ENCODE data around the gene ZNF337.

DNA sequence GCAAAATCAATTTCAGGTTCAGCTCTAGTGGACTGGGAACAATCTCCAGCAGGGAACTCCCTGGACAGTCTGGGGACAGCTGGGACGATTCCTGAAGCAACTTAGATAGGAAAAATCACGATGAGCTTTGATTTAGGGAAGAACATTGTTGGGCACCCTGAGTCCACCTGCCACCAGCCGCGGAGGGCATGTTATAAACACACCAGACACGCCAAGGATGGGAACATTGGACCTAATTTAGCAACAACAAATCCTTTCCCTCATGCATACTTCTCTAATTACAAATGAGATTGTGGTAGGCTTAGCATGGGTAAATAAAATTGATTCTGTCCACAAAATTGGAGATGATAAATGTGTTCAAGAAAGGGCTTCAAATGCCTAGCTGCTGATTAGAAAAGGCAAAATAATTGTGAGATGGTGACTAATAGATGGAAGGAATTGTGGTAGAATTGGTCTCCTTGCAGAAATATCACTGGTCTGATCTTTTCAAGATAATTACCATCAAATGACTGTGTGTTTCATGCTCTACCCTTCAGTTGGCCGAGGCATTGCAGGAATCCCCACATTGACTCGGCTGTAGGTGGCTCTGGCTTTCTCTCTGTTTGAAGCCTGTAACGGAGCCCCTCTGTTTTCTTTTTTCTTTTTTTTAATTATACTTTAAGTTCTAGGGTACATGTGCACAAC is 66.7 kb downstream of the ZNF337 start:
- TF ChIP-seq, protein P1, sequence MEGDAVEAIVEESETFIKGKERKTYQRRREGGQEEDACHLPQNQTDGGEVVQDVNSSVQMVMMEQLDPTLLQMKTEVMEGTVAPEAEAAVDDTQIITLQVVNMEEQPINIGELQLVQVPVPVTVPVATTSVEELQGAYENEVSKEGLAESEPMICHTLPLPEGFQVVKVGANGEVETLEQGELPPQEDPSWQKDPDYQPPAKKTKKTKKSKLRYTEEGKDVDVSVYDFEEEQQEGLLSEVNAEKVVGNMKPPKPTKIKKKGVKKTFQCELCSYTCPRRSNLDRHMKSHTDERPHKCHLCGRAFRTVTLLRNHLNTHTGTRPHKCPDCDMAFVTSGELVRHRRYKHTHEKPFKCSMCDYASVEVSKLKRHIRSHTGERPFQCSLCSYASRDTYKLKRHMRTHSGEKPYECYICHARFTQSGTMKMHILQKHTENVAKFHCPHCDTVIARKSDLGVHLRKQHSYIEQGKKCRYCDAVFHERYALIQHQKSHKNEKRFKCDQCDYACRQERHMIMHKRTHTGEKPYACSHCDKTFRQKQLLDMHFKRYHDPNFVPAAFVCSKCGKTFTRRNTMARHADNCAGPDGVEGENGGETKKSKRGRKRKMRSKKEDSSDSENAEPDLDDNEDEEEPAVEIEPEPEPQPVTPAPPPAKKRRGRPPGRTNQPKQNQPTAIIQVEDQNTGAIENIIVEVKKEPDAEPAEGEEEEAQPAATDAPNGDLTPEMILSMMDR (IDR thresholded peaks at IDR 0.05): no peak
- TF ChIP-seq POLR2A (IDR thresholded peaks at IDR 0.05): no peak

Data from tibial nerve (tissue), 3 donors.